ENCODE measurements around the gene GRM7.
A peak's percentile ranks its signal among the peaks of the same experiment; 100 is the strongest.

DNA sequence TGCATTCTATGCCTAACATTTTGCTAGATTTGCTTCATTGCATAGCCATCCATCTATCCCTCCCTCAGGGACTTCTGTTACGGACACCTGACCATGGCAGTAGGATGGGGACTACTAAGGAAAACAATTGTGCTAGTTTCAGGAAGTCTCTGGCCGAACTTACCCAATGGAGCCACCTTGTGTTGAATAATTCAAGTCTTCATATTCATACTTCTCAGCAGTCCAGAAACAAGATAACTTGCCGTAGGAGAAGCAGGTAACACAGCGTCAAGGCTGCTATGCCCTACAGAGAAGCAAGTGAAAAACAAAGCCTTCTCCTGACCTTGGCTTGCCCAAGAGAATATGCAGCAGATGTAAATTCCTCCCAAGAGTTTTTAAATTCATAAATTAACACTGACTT is 685.3 kb downstream of the GRM7 start:
- TF ChIP-seq, protein P1, sequence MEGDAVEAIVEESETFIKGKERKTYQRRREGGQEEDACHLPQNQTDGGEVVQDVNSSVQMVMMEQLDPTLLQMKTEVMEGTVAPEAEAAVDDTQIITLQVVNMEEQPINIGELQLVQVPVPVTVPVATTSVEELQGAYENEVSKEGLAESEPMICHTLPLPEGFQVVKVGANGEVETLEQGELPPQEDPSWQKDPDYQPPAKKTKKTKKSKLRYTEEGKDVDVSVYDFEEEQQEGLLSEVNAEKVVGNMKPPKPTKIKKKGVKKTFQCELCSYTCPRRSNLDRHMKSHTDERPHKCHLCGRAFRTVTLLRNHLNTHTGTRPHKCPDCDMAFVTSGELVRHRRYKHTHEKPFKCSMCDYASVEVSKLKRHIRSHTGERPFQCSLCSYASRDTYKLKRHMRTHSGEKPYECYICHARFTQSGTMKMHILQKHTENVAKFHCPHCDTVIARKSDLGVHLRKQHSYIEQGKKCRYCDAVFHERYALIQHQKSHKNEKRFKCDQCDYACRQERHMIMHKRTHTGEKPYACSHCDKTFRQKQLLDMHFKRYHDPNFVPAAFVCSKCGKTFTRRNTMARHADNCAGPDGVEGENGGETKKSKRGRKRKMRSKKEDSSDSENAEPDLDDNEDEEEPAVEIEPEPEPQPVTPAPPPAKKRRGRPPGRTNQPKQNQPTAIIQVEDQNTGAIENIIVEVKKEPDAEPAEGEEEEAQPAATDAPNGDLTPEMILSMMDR (IDR thresholded peaks at IDR 0.05): peak in 1 of 3 donors; percentile 14
- TF ChIP-seq POLR2A (IDR thresholded peaks at IDR 0.05) (no peak), POLR2AphosphoS5 (IDR thresholded peaks at IDR 0.05) (no peak)
